Fibroblast of skin of abdomen (primary cell): Measurements from ENCODE around the gene SRBD1.
A peak's percentile ranks its signal among the peaks of the same experiment; 100 is the strongest.
"Not testable (repeated sequence)": the region's sequence is repeated elsewhere in the genome, so short reads cannot be mapped to it uniquely, and the experiment has no call there.

Source experiments
- DNase-seq: peaks from one replicate; pipeline ENCODE4 v3.0.0-alpha.2; 2013

SRBD1 gene

DNA sequence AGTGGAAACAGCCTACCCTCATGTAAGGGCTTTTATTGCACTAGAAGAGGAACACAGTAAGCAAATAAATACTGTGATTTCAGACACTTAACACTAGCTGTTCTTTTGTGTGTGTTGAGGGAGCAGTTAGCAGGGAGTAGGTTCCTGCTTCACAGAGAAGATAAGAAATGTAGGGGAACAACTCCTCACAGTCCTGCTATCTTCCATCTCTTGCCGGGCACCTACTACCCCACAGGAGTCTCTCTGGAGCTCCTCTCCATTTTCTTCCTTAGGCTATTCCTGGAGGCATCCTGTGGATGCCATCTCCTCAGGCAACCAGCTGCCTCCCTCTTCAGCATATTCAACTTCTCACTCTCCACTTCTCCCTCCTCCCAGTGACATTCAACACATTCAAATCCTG lies 145.0 kb downstream of the SRBD1 start:
- no peak for DNase-seq

DNA sequence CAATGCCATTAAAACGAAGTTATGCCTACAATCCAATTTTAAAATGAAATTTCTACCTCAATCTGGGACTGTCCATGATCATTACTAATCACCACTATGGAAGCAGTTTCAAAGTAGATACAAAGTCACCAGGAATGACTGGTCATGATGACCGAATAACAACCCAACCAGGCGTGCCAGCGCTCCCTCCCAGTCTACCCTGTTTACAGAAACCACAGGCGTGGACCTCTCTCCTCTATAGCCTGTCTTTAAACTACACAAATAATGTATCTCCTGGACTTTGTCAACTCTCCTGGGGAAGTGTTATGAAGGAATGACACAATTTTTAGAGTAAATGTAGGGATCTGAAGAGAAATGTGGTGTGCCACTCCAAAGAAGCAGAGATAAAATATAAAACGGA lies 150.2 kb downstream of the SRBD1 start:
- no peak for DNase-seq

DNA sequence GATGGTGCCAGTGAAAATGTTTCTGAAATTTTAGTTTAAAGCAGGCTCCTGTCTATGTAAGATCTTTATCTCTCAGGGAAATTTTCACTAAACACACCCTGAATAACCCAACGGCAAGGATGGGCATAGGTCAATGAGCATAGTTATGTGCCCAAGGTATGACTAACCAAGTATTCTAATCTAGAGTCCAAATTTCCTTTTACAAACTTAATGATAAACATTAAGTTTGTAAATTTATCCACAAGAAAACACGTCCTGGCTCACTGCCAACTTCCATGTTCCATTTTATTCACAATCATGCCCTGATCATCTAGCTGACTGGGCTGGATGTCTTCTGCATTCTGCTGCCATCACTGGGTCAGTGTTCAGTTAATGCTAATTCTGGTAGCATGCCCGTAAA lies 151.2 kb downstream of the SRBD1 start:
- no peak for DNase-seq

GRCh38 chr2:45458909-45459563 lies 152.0 kb downstream of the SRBD1 start:
- peak; percentile 68 for DNase-seq

- DNase-seq = no peak
These were observed 153.7 kb downstream of the SRBD1 start for GRCh38 chr2:45457211-45457945.

- DNase-seq = peak; percentile 92
These were observed 158.2 kb downstream of the SRBD1 start for GRCh38 chr2:45452866-45453265.

- DNase-seq = no peak
These were observed 160.4 kb downstream of the SRBD1 start for GRCh38 chr2:45450634-45451033.

DNA sequence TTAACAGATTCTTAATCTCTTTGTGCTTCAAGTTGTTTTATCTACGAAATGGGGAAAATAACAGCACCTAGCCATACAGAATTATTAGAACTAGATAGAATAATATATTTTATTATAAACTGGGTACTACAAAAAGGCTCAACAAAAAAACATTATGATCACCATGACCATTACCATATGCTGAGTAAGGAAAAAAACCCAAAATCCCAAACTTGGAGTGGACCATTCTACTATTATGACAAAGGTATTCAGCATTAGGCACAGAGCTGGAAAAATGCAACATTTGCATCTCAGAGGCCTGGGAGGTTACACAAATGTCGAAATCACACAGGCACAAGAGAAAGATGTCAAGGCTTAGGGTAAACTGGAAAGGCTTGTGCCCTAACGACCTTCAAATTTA lies 162.8 kb downstream of the SRBD1 start:
- no peak for DNase-seq

GRCh38 chr2:45446016-45446415 lies 165.1 kb downstream of the SRBD1 start:
- DNase-seq = no peak

GRCh38 chr2:45445037-45445436 lies 166.0 kb downstream of the SRBD1 start:
- DNase-seq = peak; percentile 86

DNA sequence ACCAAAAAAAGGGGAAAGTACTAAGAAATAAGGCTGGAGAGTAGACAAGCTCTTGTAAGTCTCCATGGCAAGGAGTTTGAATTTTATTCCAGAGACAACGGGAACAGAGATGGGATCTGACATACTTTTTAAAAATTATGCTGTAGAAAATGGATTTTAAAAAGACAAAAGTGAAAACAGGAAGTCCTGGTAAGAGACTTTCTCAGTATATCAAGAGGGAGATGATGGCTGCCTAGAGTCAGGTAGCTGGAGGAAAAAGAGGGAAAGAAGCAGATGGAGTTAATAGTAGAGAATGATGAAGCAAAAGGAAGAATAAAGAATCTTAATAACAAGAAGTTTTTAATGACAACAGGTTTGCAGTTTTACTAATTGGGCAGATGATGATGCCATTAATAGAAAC lies 168.1 kb downstream of the SRBD1 start:
- DNase-seq = no peak

GRCh38 chr2:45442026-45442425 lies 169.0 kb downstream of the SRBD1 start:
- no peak for DNase-seq

GRCh38 chr2:45441571-45441970 lies 169.5 kb downstream of the SRBD1 start:
- DNase-seq = no peak

DNA sequence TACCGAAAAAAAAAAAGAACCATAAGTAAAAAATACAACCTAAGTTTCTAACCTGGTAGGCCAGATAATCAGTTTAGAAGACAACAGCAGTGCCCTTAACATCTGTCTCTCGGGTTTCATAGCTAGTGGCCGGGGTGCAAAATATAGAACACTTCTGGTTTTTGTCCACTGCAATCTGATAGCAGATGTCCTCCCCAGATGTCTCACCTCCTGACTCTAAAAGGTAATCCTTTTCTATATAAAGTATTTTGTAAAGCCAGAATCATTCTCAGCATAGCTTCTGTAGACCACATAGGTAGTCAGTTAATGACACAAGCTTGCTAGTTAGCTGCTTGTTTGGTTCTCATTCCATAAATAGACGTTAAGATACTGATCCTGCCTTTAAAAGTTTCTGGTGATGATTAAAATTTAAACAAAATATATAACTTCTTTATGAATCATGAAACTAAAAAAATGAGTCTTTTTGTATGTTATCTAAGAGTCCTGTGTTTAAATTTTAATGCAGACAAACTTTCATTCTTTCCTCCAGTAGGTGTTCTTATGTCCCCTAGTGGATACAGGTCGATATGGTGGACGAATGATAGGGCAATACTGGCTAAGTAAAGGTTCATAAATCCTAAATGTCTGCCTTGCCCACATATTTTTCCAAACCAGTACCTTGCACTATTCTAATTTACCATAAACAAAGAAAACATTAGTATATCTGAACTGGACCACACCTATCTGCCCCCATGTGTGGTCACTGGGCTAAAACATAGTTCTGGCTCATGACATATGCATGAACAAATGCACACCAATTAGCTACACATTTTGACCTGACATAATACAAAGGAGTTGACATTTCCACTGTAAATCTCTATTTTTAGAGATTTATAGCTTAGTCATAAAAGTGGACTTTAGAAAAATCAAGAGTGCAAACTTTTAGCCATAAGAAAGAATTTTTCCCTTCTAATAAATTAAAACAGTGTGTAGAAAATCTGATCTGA lies 171.0 kb downstream of the SRBD1 start:
- DNase-seq = peak; percentile 48

DNA sequence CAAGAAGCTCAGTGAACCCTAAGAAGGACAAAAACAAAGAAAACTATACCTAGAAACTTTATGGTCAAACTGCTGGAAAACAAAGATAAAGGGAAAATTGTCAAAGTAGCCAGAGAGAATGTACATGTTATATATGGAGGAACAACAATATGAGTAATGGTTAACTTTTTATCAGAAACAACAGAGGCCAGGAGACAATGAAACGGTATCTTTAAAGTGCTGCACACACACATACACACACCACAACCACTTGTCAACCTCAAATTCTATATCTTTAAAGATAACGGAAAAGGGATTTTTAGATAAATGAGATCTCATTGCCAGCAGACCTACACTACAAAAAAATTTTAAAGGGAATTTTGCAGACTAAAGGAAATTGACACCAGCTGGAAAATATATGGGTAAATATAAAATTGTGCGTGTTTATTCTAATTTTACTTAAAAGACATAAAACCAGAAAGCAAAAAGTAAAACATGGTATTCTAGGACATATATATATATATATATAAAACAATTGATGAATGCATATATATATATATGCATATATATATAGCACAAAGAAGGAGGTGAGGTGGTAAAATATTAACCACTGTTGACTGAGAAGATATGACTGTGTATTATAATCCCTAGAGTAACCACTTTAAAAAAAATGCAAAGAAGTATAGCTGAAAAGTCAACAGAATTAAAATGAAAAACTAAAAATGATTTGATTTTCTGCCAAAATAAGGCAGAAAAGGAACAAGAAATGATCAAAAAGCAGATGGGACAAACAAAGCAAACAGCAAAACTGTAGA lies 172.0 kb downstream of the SRBD1 start:
- DNase-seq = no peak

GRCh38 chr2:45436456-45436855 lies 174.6 kb downstream of the SRBD1 start:
- DNase-seq = no peak

DNA sequence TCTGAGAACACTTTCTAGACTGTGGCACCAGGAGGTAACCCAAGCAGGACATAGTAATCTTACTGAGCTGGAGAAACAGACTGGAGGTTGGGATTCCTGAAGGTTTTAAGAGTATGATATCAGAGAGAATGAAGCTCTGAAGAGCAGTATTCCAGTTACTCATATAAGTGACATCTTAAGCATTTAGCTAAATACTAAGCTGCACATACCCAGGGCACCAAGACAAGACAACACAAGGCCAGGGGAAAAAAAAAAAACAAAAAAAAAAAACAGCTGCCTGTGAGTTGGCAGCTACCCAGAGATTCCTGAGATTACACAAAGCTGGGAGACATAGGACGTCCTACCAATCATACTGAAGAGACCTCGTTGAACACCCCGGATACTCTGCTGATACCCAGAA lies 175.8 kb downstream of the SRBD1 start:
- peak; percentile 92 for DNase-seq

GRCh38 chr2:45433363-45433762 lies 177.7 kb downstream of the SRBD1 start:
- no peak for DNase-seq

GRCh38 chr2:45432406-45432805 lies 178.7 kb downstream of the SRBD1 start:
- no peak for DNase-seq

DNA sequence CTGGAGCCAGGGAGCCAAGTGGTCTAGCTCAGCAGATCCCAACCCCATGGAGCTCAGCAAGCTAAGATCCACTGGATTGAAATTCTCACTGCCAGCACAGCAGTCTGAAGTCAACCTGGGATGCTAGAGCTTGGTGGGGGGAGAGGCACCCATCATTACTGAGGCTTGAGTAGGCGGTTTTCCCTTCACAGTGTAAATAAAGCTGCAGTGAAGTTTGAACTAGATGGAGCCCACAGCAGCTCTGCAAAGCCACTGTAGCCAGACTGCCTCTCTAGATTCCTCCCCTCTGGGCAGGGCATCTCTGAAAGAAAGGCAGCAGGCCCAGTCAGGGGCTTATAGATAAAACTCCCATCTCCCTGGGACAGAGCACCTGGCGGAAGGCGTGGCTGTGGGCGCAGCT lies 185.0 kb downstream of the SRBD1 start:
- DNase-seq = not testable (repeated sequence)

DNA sequence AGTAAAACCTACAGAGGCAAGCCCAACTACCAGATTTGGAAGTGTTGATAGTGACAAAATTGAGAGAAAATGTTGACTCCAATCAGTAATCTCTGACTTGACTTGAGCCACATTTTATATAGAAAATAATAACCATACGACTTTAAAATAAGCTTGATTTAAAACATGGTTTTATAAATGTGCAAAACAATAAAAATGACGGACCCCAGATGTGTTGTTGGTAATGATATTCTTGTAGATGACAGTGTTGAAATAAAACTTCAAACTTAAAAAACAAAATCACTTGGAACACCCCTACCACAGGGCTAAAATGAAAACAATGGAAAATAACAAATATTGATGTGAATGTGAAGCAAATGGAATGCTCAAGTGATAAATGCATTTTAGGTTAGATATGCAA lies 188.1 kb downstream of the SRBD1 start:
- no peak for DNase-seq

DNA sequence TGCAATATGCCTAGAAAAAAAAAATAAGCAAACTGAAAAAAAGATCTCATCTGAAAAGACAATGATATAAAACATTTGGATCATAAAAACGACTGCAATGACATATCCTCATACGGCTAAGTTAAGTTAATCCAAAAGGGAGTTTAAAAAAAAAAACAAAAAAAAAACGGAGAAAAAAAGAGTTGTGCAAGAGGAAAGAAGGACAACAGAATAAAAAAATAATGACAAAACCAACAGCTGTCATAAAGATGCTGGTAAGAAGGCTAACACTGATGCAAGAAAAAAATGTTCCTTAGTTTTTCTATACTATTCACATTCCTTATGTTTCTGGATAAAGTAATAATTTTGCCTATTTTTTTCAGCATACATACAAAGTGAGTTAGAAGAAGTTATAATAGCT lies 192.5 kb downstream of the SRBD1 start:
- DNase-seq = no peak
